Panc1 (cell line): ENCODE measurements around the gene B4GALT1. TPM values are rescaled to one million over a fixed set of nuclear protein-coding genes. Genes with fewer than 3 reads are reported as not detected.
A peak's percentile ranks its signal among the peaks of the same experiment; 100 is the strongest.
"Not testable (repeated sequence)": the region's sequence is repeated elsewhere in the genome, so short reads cannot be mapped to it uniquely, and the experiment has no call there.

Experiments used
- ATAC-seq: fragments of 200-7000 bp; cut with Tn5 transposase; 2 replicates; pipeline ENCODE4 v1.9.1; 2020; ENCODE audit warnings: mild to moderate bottlenecking, moderate library complexity
- BruUV-seq: library from RNA; stranded (reverse); fragments of 400-500 nt; replicated peaks from 2 replicates; lab custom pipeline; 2021; lab: Mats Ljungman, UMichigan
- CTCF ChIA-PET: fragments of 300-600 bp; sonication (Branson Sonifier 250); formaldehyde crosslinking; loops from one replicate; lab custom pipeline; 2022; ENCODE audit warnings: antibody characterized with exemption; lab: Charles Lee
- POLR2A ChIA-PET: fragments of 300-600 bp; sonication (Branson Sonifier 250); formaldehyde crosslinking; loops from one replicate; lab custom pipeline; 2022; ENCODE audit warnings: antibody characterized with exemption; lab: Charles Lee
- DNase-seq: peaks from one replicate; pipeline ENCODE4 v3.0.0-alpha.2; 2010; ENCODE audit warnings: low read depth, low spot score
- H3K27ac ChIP-seq: 2 replicates; pipeline ENCODE4 v1.5.1; 2011; ENCODE audit warnings: mild to moderate bottlenecking, low read length, inconsistent platforms
- H3K27me3 ChIP-seq: fragments of 200-500 bp; sonication (Bioruptor generic); 2 replicates; pipeline ENCODE4 v1.6.0; 2014; ENCODE audit warnings: low read length, inconsistent platforms; ENCODE audit not compliant: control insufficient read depth, insufficient read depth
- H3K36me3 ChIP-seq: fragments of 200-500 bp; sonication (Bioruptor generic); 2 replicates; pipeline ENCODE4 v1.5.1; 2014; ENCODE audit warnings: inconsistent platforms, mild to moderate bottlenecking, low read length, moderate library complexity; ENCODE audit not compliant: control insufficient read depth, insufficient read depth
- H3K4me1 ChIP-seq: 2 replicates; pipeline ENCODE4 v1.5.1; 2011; ENCODE audit warnings: inconsistent platforms, mild to moderate bottlenecking, low read length, moderate library complexity; ENCODE audit not compliant: control insufficient read depth, insufficient read depth
- H3K4me3 ChIP-seq, 2 experiments: 2 replicates each; pipeline ENCODE4 v1.5.1; 2011 to 2012; ENCODE audit warnings: low read depth in 2 of 2, low read length in 2 of 2, mild to moderate bottlenecking in 2 of 2, inconsistent platforms in 1 of 2, moderate library complexity in 1 of 2
- H3K9me3 ChIP-seq: fragments of 200-500 bp; sonication (Bioruptor generic); 2 replicates; pipeline ENCODE4 v1.5.1; 2014; ENCODE audit warnings: low read depth, mild to moderate bottlenecking, inconsistent platforms, low read length, moderate library complexity; ENCODE audit not compliant: control insufficient read depth, insufficient read depth
- CTCF ChIP-seq: fragments of 450-650 bp; IDR thresholded peaks from 2 replicates; pipeline ENCODE4 v1.5.1; 2017; ENCODE audit warnings: mild to moderate bottlenecking
- POLR2AphosphoS5 ChIP-seq: IDR thresholded peaks from 2 replicates; pipeline ENCODE4 v1.6.1; 2012; ENCODE audit warnings: mild to moderate bottlenecking, low read depth, low read length, moderate library complexity
- REST ChIP-seq, 2 experiments: IDR thresholded peaks; 2 replicates each; pipeline ENCODE4 v1.6.1; 2011 to 2012; ENCODE audit warnings: low read depth in 2 of 2, control low read depth in 1 of 2, low read length in 1 of 2, mild to moderate bottlenecking in 1 of 2, moderate library complexity in 1 of 2; ENCODE audit not compliant: insufficient read depth in 1 of 2
- SIN3A ChIP-seq: IDR thresholded peaks from 2 replicates; pipeline ENCODE4 v1.6.1; 2012; ENCODE audit warnings: low read depth, mild to moderate bottlenecking, low read length, moderate library complexity, borderline replicate concordance; ENCODE audit not compliant: insufficient read depth
- TCF7L2 ChIP-seq: IDR thresholded peaks from 2 replicates; pipeline ENCODE4 v1.6.1; 2011; ENCODE audit warnings: mild to moderate bottlenecking, low read depth, low read length, inconsistent platforms
- in situ Hi-C: cut with HindIII; loops from 2 replicates; pipeline ENCODE4 v1.10.0; 2016; ENCODE audit warnings: low sequenced_read_pairs, low pct_unique_long_range_greater_than_20kb
- intact Hi-C: fragments of 100-400 bp; cut with micrococcal nuclease; formaldehyde crosslinking; loops from one replicate; pipeline ENCODE4 v1.10.0; 2022; ENCODE audit not compliant: unreplicated experiment
- total RNA-seq: library from RNA; stranded (reverse); gene quantifications from one replicate; pipeline ENCODE4 v1.2.1, GENCODE V29; 2021; ENCODE audit not compliant: unreplicated experiment

Gene B4GALT1
- total RNA-seq, 1 experiment from 2014 or later = 57.4 TPM

- Histone ChIP-seq H3K9me3 (no peaks in the 10 kb centered on the region), H3K4me1 (peaks cover 38% of the 10 kb centered on the region), H3K4me3 (peak overlapping the region; percentile 81 to 93), H3K36me3 (no peaks in the 10 kb centered on the region), H3K27me3 (no peaks in the 10 kb centered on the region), H3K27ac (peak overlapping the region; percentile 94)
- 0 out of 2 replicates have a peak, but pooled peaks have one; percentile 37 for TF ChIP-seq SIN3A
- no peak for TF ChIP-seq CTCF
- no peak for TF ChIP-seq TCF7L2
- no peak for TF ChIP-seq POLR2AphosphoS5
- TF ChIP-seq REST (IDR thresholded peaks at IDR 0.05; ENCODE audit: insufficient read depth in 1 of 2, low read depth in 2 of 2, low read length in 1 of 2) = no peak
- CTCF ChIA-PET = no interaction called here
- in situ Hi-C loops (no loop called here), intact Hi-C loops (no loop called here)
- POLR2A ChIA-PET = no interaction called here
- ATAC-seq = peak; percentile 59
- DNase-seq = no peak
- no TSS peak for BruUV-seq
Observed at GRCh38 chr9:33166231-33167083, 679 bp downstream of the B4GALT1 start.

- Histone ChIP-seq H3K9me3 (no peaks in the 10 kb centered on the region), H3K4me3 (peak overlapping the region; percentile 81 to 93), H3K27me3 (no peaks in the 10 kb centered on the region), H3K36me3 (no peaks in the 10 kb centered on the region), H3K4me1 (peaks cover 48% of the 10 kb centered on the region), H3K27ac (peak overlapping the region; percentile 94)
- CTCF ChIA-PET = no interaction called here
- in situ Hi-C loops = no loop called here
- BruUV-seq = TSS peak; percentile 54
- intact Hi-C loops = no loop called here
- POLR2A ChIA-PET = no interaction called here
- DNase-seq (no peak), ATAC-seq (0 out of 2 replicates have a peak, but pooled peaks have one; percentile 5)
- TF ChIP-seq SIN3A (no peak), TCF7L2 (no peak), CTCF (no peak), POLR2AphosphoS5 (no peak), REST (IDR thresholded peaks at IDR 0.05; ENCODE audit: insufficient read depth in 1 of 2, low read depth in 2 of 2, low read length in 1 of 2) (no peak)
Observed at GRCh38 chr9:33165263-33166151, 1.6 kb downstream of the B4GALT1 start.

GRCh38 chr9:33164921-33165262 lies 2.2 kb downstream of the B4GALT1 start:
- H3K36me3 ChIP-seq, H3K9me3 ChIP-seq, POLR2A ChIA-PET, DNase-seq, intact Hi-C loops, BruUV-seq, H3K27me3 ChIP-seq, CTCF ChIA-PET, in situ Hi-C loops, ATAC-seq: not testable (repeated sequence)
- H3K4me3 ChIP-seq = peak overlapping the region; percentile 81 to 93
- peak overlapping the region; percentile 94 for H3K27ac ChIP-seq
- peaks cover 54% of the 10 kb centered on the region for H3K4me1 ChIP-seq
